Caco-2 (cell line): ENCODE results near the gene ABCC1. TPM values are rescaled to one million over a fixed set of nuclear protein-coding genes. Genes with fewer than 3 reads are reported as not detected.

Experiments used
- BruUV-seq: library from RNA; stranded (reverse); fragments of 400-500 nt; replicated peaks from 2 replicates; lab custom pipeline; 2021; lab: Mats Ljungman, UMichigan
- CTCF ChIA-PET: fragments of 300-600 bp; sonication (Branson Sonifier 250); formaldehyde crosslinking; loops from one replicate; lab custom pipeline; 2022; ENCODE audit warnings: antibody characterized with exemption; lab: Charles Lee
- POLR2A ChIA-PET: fragments of 300-600 bp; sonication (Branson Sonifier 250); formaldehyde crosslinking; loops from one replicate; lab custom pipeline; 2022; ENCODE audit warnings: antibody characterized with exemption; lab: Charles Lee
- DNase-seq, 2 experiments: peaks; one replicate each; pipeline versions ENCODE4 v3.0.0 to v3.0.0-alpha.2; 2020 to 2022
- H3K27me3 ChIP-seq: replicated peaks from 2 replicates; pipeline ENCODE4 v1.6.0; 2011; ENCODE audit warnings: low read length; ENCODE audit not compliant: control insufficient read depth, insufficient read depth
- H3K36me3 ChIP-seq: 2 replicates; pipeline ENCODE4 v1.5.1; 2011; ENCODE audit warnings: low read length; ENCODE audit not compliant: control insufficient read depth, insufficient read depth
- H3K4me1 ChIP-seq: fragments of 250-450 bp; sonication (Bioruptor Pico); 2 replicates; pipeline ENCODE4 v1.5.1; 2020; ENCODE audit warnings: mild to moderate bottlenecking
- H3K4me3 ChIP-seq: 2 replicates; pipeline ENCODE4 v1.5.1; 2011; ENCODE audit warnings: low read depth, mild to moderate bottlenecking, control low read depth, low read length
- H3K9me3 ChIP-seq: fragments of 250-450 bp; sonication (Bioruptor Pico); 2 replicates; pipeline ENCODE4 v1.5.1; 2020; ENCODE audit warnings: mild to moderate bottlenecking, moderate library complexity
- H3K27ac Mint-ChIP-seq: one replicate; pipeline ENCODE4 v1.8.0; 2022; ENCODE audit warnings: mixed read lengths; ENCODE audit not compliant: unreplicated experiment
- H3K27me3 Mint-ChIP-seq: one replicate; pipeline ENCODE4 v1.8.0; 2022; ENCODE audit warnings: mixed read lengths; ENCODE audit not compliant: insufficient read depth, unreplicated experiment
- H3K36me3 Mint-ChIP-seq: one replicate; pipeline ENCODE4 v1.8.0; 2022; ENCODE audit warnings: mild to moderate bottlenecking, mixed read lengths; ENCODE audit not compliant: insufficient read depth, unreplicated experiment
- H3K4me1 Mint-ChIP-seq: one replicate; pipeline ENCODE4 v1.8.0; 2022; ENCODE audit warnings: low read depth, mixed read lengths; ENCODE audit not compliant: unreplicated experiment
- H3K4me3 Mint-ChIP-seq: one replicate; pipeline ENCODE4 v1.8.0; 2022; ENCODE audit warnings: mild to moderate bottlenecking, moderate library complexity, mixed read lengths; ENCODE audit not compliant: unreplicated experiment
- H3K9me3 Mint-ChIP-seq: one replicate; pipeline ENCODE4 v1.8.0; 2022; ENCODE audit warnings: mixed read lengths; ENCODE audit not compliant: unreplicated experiment
- CTCF ChIP-seq, 2 experiments: fragments of 200-600 bp in 1 of 2; IDR thresholded peaks; 1 replicate in 1 of 2; 2 replicates in 1 of 2; pipeline versions ENCODE4 v1.5.1 to v1.8.0; 2011 to 2022; ENCODE audit warnings: antibody characterized with exemption in 1 of 2, control low read depth in 1 of 2, inconsistent platforms in 1 of 2, low read depth in 1 of 2, low read length in 1 of 2, mild to moderate bottlenecking in 1 of 2, moderate library complexity in 1 of 2; ENCODE audit not compliant: insufficient read depth in 1 of 2, severe bottlenecking in 1 of 2, unreplicated experiment in 1 of 2
- intact Hi-C: fragments of 100-400 bp; cut with micrococcal nuclease; formaldehyde crosslinking; loops from one replicate; pipeline ENCODE4 v1.10.0; 2022; ENCODE audit not compliant: unreplicated experiment
- total RNA-seq: library from RNA; stranded (reverse); gene quantifications from 2 replicates; pipeline ENCODE4 v1.2.3, GENCODE V29; 2022

ABCC1 gene
- total RNA-seq, 1 experiment from 2014 or later = 22.3 TPM

GRCh38 chr16:16163571-16163970, 214.2 kb downstream of the ABCC1 start:
- Histone ChIP-seq H3K27me3 (no peaks in the 10 kb centered on the region), H3K36me3 (peaks cover 4% of the 10 kb centered on the region; the same call in 1 of the 2 replicates), H3K4me3 (no peak overlapping the region), H3K9me3 (no peaks in the 10 kb centered on the region), H3K4me1 (no peaks in the 10 kb centered on the region)
- DNase-seq = no peak
- POLR2A ChIA-PET = no interaction called here
- no peaks in the 10 kb centered on the region for H3K9me3 Mint-ChIP-seq
- no peak for TF ChIP-seq CTCF (IDR thresholded peaks at IDR 0.05; ENCODE audit: insufficient read depth in 1 of 2, low read depth in 1 of 2, low read length in 1 of 2, severe bottlenecking in 1 of 2, unreplicated experiment in 1 of 2)
- no peaks in the 10 kb centered on the region for H3K27me3 Mint-ChIP-seq
- H3K36me3 Mint-ChIP-seq = peaks cover 28% of the 10 kb centered on the region
- intact Hi-C loops = no loop called here
- no peaks in the 10 kb centered on the region for H3K4me1 Mint-ChIP-seq
- no peak overlapping the region for H3K27ac Mint-ChIP-seq
- no TSS peak for BruUV-seq
- CTCF ChIA-PET = no interaction called here
- H3K4me3 Mint-ChIP-seq = no peak overlapping the region

- POLR2A ChIA-PET = no interaction called here
- H3K4me3 Mint-ChIP-seq = no peak overlapping the region
Observed at GRCh38 chr16:16164243-16164642, 214.8 kb downstream of the ABCC1 start.

DNA sequence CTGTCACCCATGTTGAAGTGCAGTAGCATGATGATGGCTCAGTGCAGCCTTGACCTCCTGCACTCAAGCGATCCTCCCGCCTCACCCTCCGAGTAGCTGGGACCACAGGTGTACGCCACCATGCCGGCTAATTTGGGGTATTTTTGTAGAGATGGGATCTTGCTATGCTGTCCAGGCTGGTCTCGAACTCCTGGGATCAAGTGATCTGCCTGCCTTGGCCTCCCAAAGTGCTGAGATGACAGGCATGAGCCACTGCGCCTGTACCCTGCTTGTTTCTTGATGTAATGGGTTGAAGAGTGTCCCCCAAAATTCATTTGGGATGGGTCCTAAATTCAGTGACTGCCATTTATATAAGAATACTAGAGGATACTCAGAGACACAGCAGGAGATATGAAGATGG, 216.7 kb downstream of the ABCC1 start:
- Mint-ChIP-seq H3K9me3 (no peaks in the 10 kb centered on the region), H3K27ac (no peak overlapping the region), H3K36me3 (peaks cover 36% of the 10 kb centered on the region), H3K4me1 (no peaks in the 10 kb centered on the region), H3K27me3 (no peaks in the 10 kb centered on the region), H3K4me3 (no peak overlapping the region)
- ChIA-PET CTCF (no interaction called here), POLR2A (no interaction called here)
- BruUV-seq = no TSS peak
- no peaks in the 10 kb centered on the region for H3K27me3 ChIP-seq
- H3K4me1 ChIP-seq = no peaks in the 10 kb centered on the region
- intact Hi-C loops = no loop called here
- no peak for DNase-seq
- H3K36me3 ChIP-seq = peaks cover 4% of the 10 kb centered on the region; the same call in 1 of the 2 replicates
- H3K4me3 ChIP-seq = no peak overlapping the region
- H3K9me3 ChIP-seq = no peaks in the 10 kb centered on the region
- no peak for TF ChIP-seq CTCF (IDR thresholded peaks at IDR 0.05; ENCODE audit: insufficient read depth in 1 of 2, low read depth in 1 of 2, low read length in 1 of 2, severe bottlenecking in 1 of 2, unreplicated experiment in 1 of 2)

More at GRCh38 chr16:16164243-16164642, 214.8 kb downstream of the ABCC1 start:
- no peak for TF ChIP-seq CTCF (IDR thresholded peaks at IDR 0.05; ENCODE audit: insufficient read depth in 1 of 2, low read depth in 1 of 2, low read length in 1 of 2, severe bottlenecking in 1 of 2, unreplicated experiment in 1 of 2)
- Histone ChIP-seq H3K4me1 (no peaks in the 10 kb centered on the region), H3K36me3 (peaks cover 4% of the 10 kb centered on the region; the same call in 1 of the 2 replicates), H3K27me3 (no peaks in the 10 kb centered on the region), H3K4me3 (no peak overlapping the region), H3K9me3 (no peaks in the 10 kb centered on the region)
- Mint-ChIP-seq H3K27ac (no peak overlapping the region), H3K4me1 (no peaks in the 10 kb centered on the region), H3K27me3 (no peaks in the 10 kb centered on the region), H3K9me3 (no peaks in the 10 kb centered on the region), H3K36me3 (peaks cover 29% of the 10 kb centered on the region)
- CTCF ChIA-PET = no interaction called here
- no peak for DNase-seq
- intact Hi-C loops = no loop called here
- BruUV-seq = no TSS peak
